Lower leg skin (tissue), 3 donors: ENCODE results near the gene CTTNBP2.

Source experiments
- POLR2A ChIP-seq, 2 donors: fragments of 450-650 bp; IDR thresholded peaks; one replicate each; pipeline ENCODE4 v1.6.1; 2016 to 2017; ENCODE audit warnings: antibody characterized with exemption in 2 of 2, mild to moderate bottlenecking in 1 of 2, moderate library complexity in 1 of 2
- TF ChIP-seq, protein P1 (sequence below), 3 donors: fragments of 450-650 bp; IDR thresholded peaks; one replicate each; pipeline ENCODE4 v1.5.1; 2016; ENCODE audit warnings: antibody characterized with exemption in 3 of 3, mild to moderate bottlenecking in 3 of 3, moderate library complexity in 2 of 3

DNA sequence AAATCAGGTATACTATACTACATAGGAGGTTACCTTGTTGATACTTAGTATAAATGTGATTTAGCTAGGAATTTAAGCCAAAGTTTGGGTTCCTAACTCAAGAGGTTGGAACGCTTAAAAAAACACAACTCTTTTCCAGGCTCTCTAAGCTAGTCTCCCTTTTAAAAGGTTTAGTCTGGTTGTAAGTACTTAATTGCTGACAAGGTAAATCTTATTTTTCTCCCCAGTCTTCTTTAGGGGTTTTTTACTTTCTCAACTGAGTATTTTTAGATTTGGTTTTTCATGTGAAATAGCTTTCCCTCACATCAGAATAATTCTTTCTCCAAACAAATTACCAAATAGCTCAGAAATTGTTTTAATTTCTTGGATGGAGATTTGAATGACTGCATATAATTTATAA lies 20.8 kb upstream of the CTTNBP2 start:
- TF ChIP-seq, protein P1, sequence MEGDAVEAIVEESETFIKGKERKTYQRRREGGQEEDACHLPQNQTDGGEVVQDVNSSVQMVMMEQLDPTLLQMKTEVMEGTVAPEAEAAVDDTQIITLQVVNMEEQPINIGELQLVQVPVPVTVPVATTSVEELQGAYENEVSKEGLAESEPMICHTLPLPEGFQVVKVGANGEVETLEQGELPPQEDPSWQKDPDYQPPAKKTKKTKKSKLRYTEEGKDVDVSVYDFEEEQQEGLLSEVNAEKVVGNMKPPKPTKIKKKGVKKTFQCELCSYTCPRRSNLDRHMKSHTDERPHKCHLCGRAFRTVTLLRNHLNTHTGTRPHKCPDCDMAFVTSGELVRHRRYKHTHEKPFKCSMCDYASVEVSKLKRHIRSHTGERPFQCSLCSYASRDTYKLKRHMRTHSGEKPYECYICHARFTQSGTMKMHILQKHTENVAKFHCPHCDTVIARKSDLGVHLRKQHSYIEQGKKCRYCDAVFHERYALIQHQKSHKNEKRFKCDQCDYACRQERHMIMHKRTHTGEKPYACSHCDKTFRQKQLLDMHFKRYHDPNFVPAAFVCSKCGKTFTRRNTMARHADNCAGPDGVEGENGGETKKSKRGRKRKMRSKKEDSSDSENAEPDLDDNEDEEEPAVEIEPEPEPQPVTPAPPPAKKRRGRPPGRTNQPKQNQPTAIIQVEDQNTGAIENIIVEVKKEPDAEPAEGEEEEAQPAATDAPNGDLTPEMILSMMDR (IDR thresholded peaks at IDR 0.05): no peak
- TF ChIP-seq POLR2A (IDR thresholded peaks at IDR 0.05): no peak
